Esophagus squamous epithelium (tissue), 5 donors: Measurements from ENCODE around the gene RNF220. TPM values are rescaled to one million over a fixed set of nuclear protein-coding genes. Genes with fewer than 3 reads are reported as not detected.

Experiments used
- DNase-seq: peaks from one replicate; lab custom pipeline; 2025; lab: John Stamatoyannopoulos, UW
- H3K27ac ChIP-seq, 4 donors: fragments of 200-600 bp; sonication (generic); one replicate each; pipeline ENCODE4 v1.5.1; 2016 to 2019; ENCODE audit warnings: mild to moderate bottlenecking in 1 of 4
- H3K27me3 ChIP-seq, 4 donors: fragments of 200-600 bp; sonication (generic); 1 replicate in 3 of 4; 2 replicates in 1 of 4; pipeline versions ENCODE4 v1.5.1 to v1.6.0; 2017 to 2021; ENCODE audit warnings: antibody characterized with exemption in 1 of 4
- H3K36me3 ChIP-seq, 3 donors: fragments of 200-600 bp; sonication (generic); one replicate each; pipeline ENCODE4 v1.5.1; 2016 to 2019
- H3K4me1 ChIP-seq, 3 donors: fragments of 200-600 bp; sonication (generic); one replicate each; pipeline ENCODE4 v1.5.1; 2017 to 2019
- H3K4me3 ChIP-seq, 4 donors: fragments of 200-600 bp; sonication (generic); 1 replicate in 3 of 4; 2 replicates in 1 of 4; pipeline ENCODE4 v1.5.1; 2016 to 2019; ENCODE audit warnings: mild to moderate bottlenecking in 2 of 4, moderate library complexity in 1 of 4
- H3K9me3 ChIP-seq, 3 donors: fragments of 200-600 bp; sonication (generic); one replicate each; pipeline ENCODE4 v1.5.1; 2016 to 2019
- CTCF ChIP-seq, 6 experiments: fragments of 450-650 bp in 4 of 6; fragments of 200-600 bp in 2 of 6; sonication (generic) in 2 of 6; IDR thresholded peaks; one replicate each; pipeline ENCODE4 v1.5.1; 2016 to 2019; ENCODE audit warnings: antibody characterized with exemption in 6 of 6, mild to moderate bottlenecking in 4 of 6, moderate library complexity in 4 of 6
- POLR2A ChIP-seq, 4 donors: fragments of 450-650 bp; IDR thresholded peaks; one replicate each; pipeline ENCODE4 v1.6.1; 2017; ENCODE audit warnings: antibody characterized with exemption in 4 of 4, mild to moderate bottlenecking in 4 of 4, moderate library complexity in 3 of 4
- WGBS, 2 donors: methylation state at CpG; one replicate each; pipeline ENCODE4 v1.1.5; 2018; 5-methylcytosine and 5-hydroxymethylcytosine counted together
- intact Hi-C: fragments of 100-400 bp; cut with DNase I; formaldehyde crosslinking; loops from one replicate; pipeline ENCODE4 v1.15.0; 2022
- total RNA-seq, 4 donors: library from RNA; depleted of rRNA; stranded (reverse); fragments of >200 nt; gene quantifications; one replicate each; pipeline ENCODE4 v1.1.0, GENCODE V29; 2016
- donor health status: DM: yes; HTN: yes; CAD: no.

The RNF220 gene
- total RNA-seq, 4 donors from 2014 or later: 44.8 to 111 (median 60.3) TPM

GRCh38 chr1:44609768-44610526, 204.9 kb downstream of the RNF220 start:
- intact Hi-C loops: no loop called here
- TF ChIP-seq CTCF (IDR thresholded peaks at IDR 0.05) (no peak), POLR2A (IDR thresholded peaks at IDR 0.05) (no peak)
- no peak for DNase-seq
- 85% methylated on average over 11 to 13 of the region's 25 CpGs for WGBS, 2 donors
- Histone ChIP-seq H3K27ac (no peak overlapping the region), H3K4me1 (no peaks in the 10 kb centered on the region), H3K4me3 (no peak overlapping the region), H3K9me3 (no peaks in the 10 kb centered on the region), H3K36me3 (no peaks in the 10 kb centered on the region), H3K27me3 (peaks cover 0 to 38% (median 0%) of the 10 kb centered on the region in 4 donors)

GRCh38 chr1:44610527-44611148, 205.6 kb downstream of the RNF220 start:
- WGBS, 2 donors: 73 to 75% methylated on average over 4 to 10 of the region's 12 CpGs
- intact Hi-C loops: no loop called here
- Histone ChIP-seq H3K4me1 (no peaks in the 10 kb centered on the region), H3K36me3 (no peaks in the 10 kb centered on the region), H3K4me3 (no peak overlapping the region), H3K27ac (no peak overlapping the region), H3K9me3 (no peaks in the 10 kb centered on the region), H3K27me3 (peaks cover 0 to 41% (median 0%) of the 10 kb centered on the region in 4 donors)
- DNase-seq: no peak
- TF ChIP-seq CTCF (IDR thresholded peaks at IDR 0.05) (no peak), POLR2A (IDR thresholded peaks at IDR 0.05) (no peak)

GRCh38 chr1:44611419-44611818, 206.4 kb downstream of the RNF220 start:
- intact Hi-C loops: no loop called here
- peaks cover 0 to 46% (median 0%) of the 10 kb centered on the region in 4 donors for H3K27me3 ChIP-seq
- no peak overlapping the region for H3K4me3 ChIP-seq
- no peaks in the 10 kb centered on the region for H3K4me1 ChIP-seq
- TF ChIP-seq CTCF (IDR thresholded peaks at IDR 0.05) (no peak), POLR2A (IDR thresholded peaks at IDR 0.05) (no peak)
- DNase-seq: no peak
- H3K36me3 ChIP-seq: no peaks in the 10 kb centered on the region
- WGBS, 2 donors: 52 to 61% methylated on average over 5 of the region's 5 CpGs
- no peak overlapping the region for H3K27ac ChIP-seq
- no peaks in the 10 kb centered on the region for H3K9me3 ChIP-seq

GRCh38 chr1:44611866-44612265, 206.8 kb downstream of the RNF220 start:
- no peaks in the 10 kb centered on the region for H3K36me3 ChIP-seq
- H3K4me3 ChIP-seq: no peak overlapping the region
- intact Hi-C loops: no loop called here
- no peaks in the 10 kb centered on the region for H3K9me3 ChIP-seq
- no peak for DNase-seq
- H3K27me3 ChIP-seq: peaks cover 0 to 46% (median 0%) of the 10 kb centered on the region in 4 donors
- no peak overlapping the region for H3K27ac ChIP-seq
- H3K4me1 ChIP-seq: peaks cover 0 to 4% (median 1%) of the 10 kb centered on the region in 3 donors
- no peak for TF ChIP-seq CTCF (IDR thresholded peaks at IDR 0.05)
- no peak for TF ChIP-seq POLR2A (IDR thresholded peaks at IDR 0.05)
- 63 to 77% methylated on average over 3 to 4 of the region's 4 CpGs for WGBS, 2 donors

- H3K27me3 ChIP-seq: peaks cover 0 to 46% (median 2%) of the 10 kb centered on the region in 4 donors
- H3K4me3 ChIP-seq: no peak overlapping the region
- no peak overlapping the region for H3K27ac ChIP-seq
- WGBS, 2 donors: 67 to 80% methylated on average over 1 of the region's 6 CpGs
- DNase-seq: no peak
- TF ChIP-seq POLR2A (IDR thresholded peaks at IDR 0.05) (no peak), CTCF (IDR thresholded peaks at IDR 0.05) (no peak)
- intact Hi-C loops: no loop called here
- no peaks in the 10 kb centered on the region for H3K36me3 ChIP-seq
- peaks cover 0 to 15% (median 9%) of the 10 kb centered on the region in 3 donors for H3K4me1 ChIP-seq
- no peaks in the 10 kb centered on the region for H3K9me3 ChIP-seq
These were observed 208.9 kb downstream of the RNF220 start for GRCh38 chr1:44613941-44614340.
